ENCODE results near the gene AKNA. TPM values are rescaled to one million over a fixed set of nuclear protein-coding genes. Genes with fewer than 3 reads are reported as not detected.

Gene AKNA
- total RNA-seq, 1 experiment from 2014 or later = 29.3 TPM

DNA sequence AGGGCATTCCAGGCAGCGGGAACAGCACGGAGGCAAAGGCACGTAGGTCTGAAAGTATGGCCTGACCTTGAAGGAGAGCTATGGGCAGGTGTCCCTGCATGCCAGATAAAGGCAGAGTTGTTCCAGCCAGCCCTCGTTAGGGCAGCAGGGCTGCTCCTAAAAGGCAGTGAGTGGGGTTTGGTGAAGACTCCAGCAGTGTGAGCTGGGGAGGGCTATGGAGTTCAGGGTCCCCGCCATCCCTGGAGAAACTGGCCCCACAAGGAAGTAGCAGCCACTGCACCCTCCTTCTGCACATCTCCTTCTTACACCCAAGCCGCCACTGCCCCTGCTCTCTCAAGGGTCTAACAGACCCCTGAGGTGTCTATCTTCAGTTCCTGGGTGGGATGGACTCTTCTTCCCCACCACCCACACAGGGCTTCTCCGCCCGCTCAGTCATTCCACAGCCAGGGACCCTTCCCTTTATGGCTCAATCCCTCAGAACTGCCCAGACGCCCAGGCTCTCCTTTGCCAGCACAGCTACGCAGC, 1.4 kb downstream of the AKNA start (continued):
- TF ChIP-seq HMGXB4 (CRISPR knock-in tag; IDR thresholded peaks at IDR 0.05) = no peak
- no peak for TF ChIP-seq FOXJ3 (CRISPR knock-in tag; IDR thresholded peaks at IDR 0.05; ENCODE audit: borderline replicate concordance)
- no peak for TF ChIP-seq RORB (CRISPR knock-in tag; IDR thresholded peaks at IDR 0.05)
- TF ChIP-seq HMGA2 (CRISPR knock-in tag; IDR thresholded peaks at IDR 0.05) = no peak
- TF ChIP-seq ZNF396 (CRISPR knock-in tag; IDR thresholded peaks at IDR 0.05; ENCODE audit: borderline replicate concordance) = no peak
- no peak for TF ChIP-seq ELF4 (CRISPR knock-in tag; IDR thresholded peaks at IDR 0.05; ENCODE audit: low read depth)
- no peak for TF ChIP-seq NR1H2 (CRISPR knock-in tag; IDR thresholded peaks at IDR 0.05)

- Mint-ChIP-seq H3K27me3 (ENCODE audit: low read depth) (no peaks in the 10 kb centered on the region), H3K36me3 (no peaks in the 10 kb centered on the region), H3K4me1 (peaks cover 86% of the 10 kb centered on the region), H3K4me3 (no peak overlapping the region), H3K27ac (0 out of 2 replicates have a peak overlapping the region, but pooled peaks have one; percentile 22), H3K9me3 (no peaks in the 10 kb centered on the region)
- no peak for ATAC-seq
- DNase-seq (ENCODE audit: low spot score) = no peak
- POLR2A ChIA-PET = interaction anchor here (0.6 to 1.2 kb wide), 2 partner anchors 12 to 80 kb away, joined by 3 to 5 read pairs; no protein-coding TSS in a partner anchor
- CTCF ChIA-PET = interaction anchor here (0.9 to 2.6 kb wide), 9 partner anchors 12 to 278 kb away, joined by 3 to 6 read pairs (median 5); no protein-coding TSS in a partner anchor
- TF ChIP-seq, protein P1, sequence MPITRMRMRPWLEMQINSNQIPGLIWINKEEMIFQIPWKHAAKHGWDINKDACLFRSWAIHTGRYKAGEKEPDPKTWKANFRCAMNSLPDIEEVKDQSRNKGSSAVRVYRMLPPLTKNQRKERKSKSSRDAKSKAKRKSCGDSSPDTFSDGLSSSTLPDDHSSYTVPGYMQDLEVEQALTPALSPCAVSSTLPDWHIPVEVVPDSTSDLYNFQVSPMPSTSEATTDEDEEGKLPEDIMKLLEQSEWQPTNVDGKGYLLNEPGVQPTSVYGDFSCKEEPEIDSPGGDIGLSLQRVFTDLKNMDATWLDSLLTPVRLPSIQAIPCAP (CRISPR knock-in tag; IDR thresholded peaks at IDR 0.05) = no peak
- TF ChIP-seq ZNF423 (CRISPR knock-in tag; IDR thresholded peaks at IDR 0.05) (no peak), MAX (CRISPR knock-in tag; IDR thresholded peaks at IDR 0.05) (no peak), TCF7 (CRISPR knock-in tag; IDR thresholded peaks at IDR 0.05; ENCODE audit: low read depth) (no peak), CREB1 (CRISPR knock-in tag; IDR thresholded peaks at IDR 0.05) (no peak), SMAD3 (CRISPR knock-in tag; IDR thresholded peaks at IDR 0.05; ENCODE audit: borderline replicate concordance) (no peak), ZBTB21 (CRISPR knock-in tag; IDR thresholded peaks at IDR 0.05; ENCODE audit: borderline replicate concordance) (no peak), ZNF121 (CRISPR knock-in tag; IDR thresholded peaks at IDR 0.05) (no peak), TEAD1 (CRISPR knock-in tag; IDR thresholded peaks at IDR 0.05) (no peak), AR (CRISPR knock-in tag; IDR thresholded peaks at IDR 0.05) (no peak), RELA (CRISPR knock-in tag; IDR thresholded peaks at IDR 0.05; ENCODE audit: borderline replicate concordance) (no peak), E2F5 (CRISPR knock-in tag; IDR thresholded peaks at IDR 0.05) (no peak), GABPB1 (CRISPR knock-in tag; IDR thresholded peaks at IDR 0.05) (no peak), NFYB (CRISPR knock-in tag; conservative IDR thresholded peaks at IDR 0.05; ENCODE audit: low read depth) (no peak)
- TF ChIP-seq, protein P2, sequence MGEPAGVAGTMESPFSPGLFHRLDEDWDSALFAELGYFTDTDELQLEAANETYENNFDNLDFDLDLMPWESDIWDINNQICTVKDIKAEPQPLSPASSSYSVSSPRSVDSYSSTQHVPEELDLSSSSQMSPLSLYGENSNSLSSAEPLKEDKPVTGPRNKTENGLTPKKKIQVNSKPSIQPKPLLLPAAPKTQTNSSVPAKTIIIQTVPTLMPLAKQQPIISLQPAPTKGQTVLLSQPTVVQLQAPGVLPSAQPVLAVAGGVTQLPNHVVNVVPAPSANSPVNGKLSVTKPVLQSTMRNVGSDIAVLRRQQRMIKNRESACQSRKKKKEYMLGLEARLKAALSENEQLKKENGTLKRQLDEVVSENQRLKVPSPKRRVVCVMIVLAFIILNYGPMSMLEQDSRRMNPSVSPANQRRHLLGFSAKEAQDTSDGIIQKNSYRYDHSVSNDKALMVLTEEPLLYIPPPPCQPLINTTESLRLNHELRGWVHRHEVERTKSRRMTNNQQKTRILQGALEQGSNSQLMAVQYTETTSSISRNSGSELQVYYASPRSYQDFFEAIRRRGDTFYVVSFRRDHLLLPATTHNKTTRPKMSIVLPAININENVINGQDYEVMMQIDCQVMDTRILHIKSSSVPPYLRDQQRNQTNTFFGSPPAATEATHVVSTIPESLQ (CRISPR knock-in tag; IDR thresholded peaks at IDR 0.05) = no peak
- TF ChIP-seq, protein P3, sequence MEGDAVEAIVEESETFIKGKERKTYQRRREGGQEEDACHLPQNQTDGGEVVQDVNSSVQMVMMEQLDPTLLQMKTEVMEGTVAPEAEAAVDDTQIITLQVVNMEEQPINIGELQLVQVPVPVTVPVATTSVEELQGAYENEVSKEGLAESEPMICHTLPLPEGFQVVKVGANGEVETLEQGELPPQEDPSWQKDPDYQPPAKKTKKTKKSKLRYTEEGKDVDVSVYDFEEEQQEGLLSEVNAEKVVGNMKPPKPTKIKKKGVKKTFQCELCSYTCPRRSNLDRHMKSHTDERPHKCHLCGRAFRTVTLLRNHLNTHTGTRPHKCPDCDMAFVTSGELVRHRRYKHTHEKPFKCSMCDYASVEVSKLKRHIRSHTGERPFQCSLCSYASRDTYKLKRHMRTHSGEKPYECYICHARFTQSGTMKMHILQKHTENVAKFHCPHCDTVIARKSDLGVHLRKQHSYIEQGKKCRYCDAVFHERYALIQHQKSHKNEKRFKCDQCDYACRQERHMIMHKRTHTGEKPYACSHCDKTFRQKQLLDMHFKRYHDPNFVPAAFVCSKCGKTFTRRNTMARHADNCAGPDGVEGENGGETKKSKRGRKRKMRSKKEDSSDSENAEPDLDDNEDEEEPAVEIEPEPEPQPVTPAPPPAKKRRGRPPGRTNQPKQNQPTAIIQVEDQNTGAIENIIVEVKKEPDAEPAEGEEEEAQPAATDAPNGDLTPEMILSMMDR (IDR thresholded peaks at IDR 0.05) = no peak
- TF ChIP-seq, protein P4, sequence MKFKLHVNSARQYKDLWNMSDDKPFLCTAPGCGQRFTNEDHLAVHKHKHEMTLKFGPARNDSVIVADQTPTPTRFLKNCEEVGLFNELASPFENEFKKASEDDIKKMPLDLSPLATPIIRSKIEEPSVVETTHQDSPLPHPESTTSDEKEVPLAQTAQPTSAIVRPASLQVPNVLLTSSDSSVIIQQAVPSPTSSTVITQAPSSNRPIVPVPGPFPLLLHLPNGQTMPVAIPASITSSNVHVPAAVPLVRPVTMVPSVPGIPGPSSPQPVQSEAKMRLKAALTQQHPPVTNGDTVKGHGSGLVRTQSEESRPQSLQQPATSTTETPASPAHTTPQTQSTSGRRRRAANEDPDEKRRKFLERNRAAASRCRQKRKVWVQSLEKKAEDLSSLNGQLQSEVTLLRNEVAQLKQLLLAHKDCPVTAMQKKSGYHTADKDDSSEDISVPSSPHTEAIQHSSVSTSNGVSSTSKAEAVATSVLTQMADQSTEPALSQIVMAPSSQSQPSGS (CRISPR knock-in tag; IDR thresholded peaks at IDR 0.05; ENCODE audit: borderline replicate concordance, low read depth) = no peak
Observed at GRCh38 chr9:114385397-114386181, 2.2 kb downstream of the AKNA start.
